IMR-90 (cell line): ENCODE results near the gene PYCR2. TPM values are rescaled to one million over a fixed set of nuclear protein-coding genes. Genes with fewer than 3 reads are reported as not detected.

Experiments used
- ATAC-seq: fragments of 200-7000 bp; cut with Tn5 transposase; 2 replicates; pipeline ENCODE4 v1.9.1; 2020; ENCODE audit warnings: low read depth, mild to moderate bottlenecking, moderate library complexity
- BruUV-seq: library from RNA; stranded (reverse); fragments of 400-500 nt; replicated peaks from 2 replicates; lab custom pipeline; 2021; lab: Mats Ljungman, UMichigan
- CTCF ChIA-PET: fragments of 300-600 bp; formaldehyde crosslinking; extraction: SDS; loops from one replicate; lab custom pipeline; 2021; ENCODE audit warnings: antibody characterized with exemption; lab: Yijun Ruan, JAX
- POLR2A ChIA-PET: fragments of 300-600 bp; sonication (Branson Sonifier 250); formaldehyde crosslinking; loops from one replicate; lab custom pipeline; 2022; ENCODE audit warnings: antibody characterized with exemption; ENCODE audit not compliant: unreplicated experiment; lab: Charles Lee
- DNase-seq: peaks from one replicate; pipeline ENCODE4 v3.0.0; 2013
- H2AFZ ChIP-seq: replicated peaks from 2 replicates; pipeline ENCODE3; 2013; ENCODE audit warnings: low read length, mild to moderate bottlenecking; ENCODE audit not compliant: poor library complexity
- H2AK5ac ChIP-seq: 2 replicates; pipeline ENCODE4 v1.6.1; 2013; ENCODE audit warnings: low read depth, low read length, inconsistent platforms
- H2AK9ac ChIP-seq: replicated peaks from 2 replicates; pipeline ENCODE3; 2013; ENCODE audit warnings: mild to moderate bottlenecking, low read depth, low read length, moderate library complexity; ENCODE audit not compliant: poor library complexity
- H2BK120ac ChIP-seq: 2 replicates; pipeline ENCODE4 v1.6.1; 2013; ENCODE audit warnings: low read depth, low read length, inconsistent platforms
- H2BK15ac ChIP-seq: 3 replicates; pipeline ENCODE4 v1.6.1; 2013; ENCODE audit warnings: low read depth, low read length, inconsistent platforms
- H2BK20ac ChIP-seq: 2 replicates; pipeline ENCODE4 v1.6.1; 2013; ENCODE audit warnings: low read depth, mild to moderate bottlenecking, inconsistent platforms, low read length, moderate library complexity
- H2BK5ac ChIP-seq: 2 replicates; pipeline ENCODE4 v1.6.1; 2013; ENCODE audit warnings: mild to moderate bottlenecking, low read depth, low read length, inconsistent platforms; ENCODE audit not compliant: poor library complexity, severe bottlenecking
- H3K14ac ChIP-seq: replicated peaks from 2 replicates; pipeline ENCODE4 v1.6.1; 2013; ENCODE audit warnings: low read depth, low read length, inconsistent platforms
- H3K18ac ChIP-seq: 2 replicates; pipeline ENCODE4 v1.6.1; 2013; ENCODE audit warnings: low read depth, low read length, control low read depth
- H3K23ac ChIP-seq: 2 replicates; pipeline ENCODE4 v1.6.1; 2013; ENCODE audit warnings: low read depth, low read length, inconsistent platforms
- H3K27ac ChIP-seq: 2 replicates; pipeline ENCODE4 v1.5.1; 2013; ENCODE audit warnings: mild to moderate bottlenecking, control low read depth, low read length; ENCODE audit not compliant: insufficient read depth
- H3K27me3 ChIP-seq: 2 replicates; pipeline ENCODE4 v1.6.1; 2013; ENCODE audit warnings: low read length; ENCODE audit not compliant: control insufficient read depth, insufficient read depth
- H3K36me3 ChIP-seq: 2 replicates; pipeline ENCODE4 v1.6.1; 2013; ENCODE audit warnings: low read length, mixed read lengths; ENCODE audit not compliant: control insufficient read depth, insufficient read depth
- H3K4ac ChIP-seq: 2 replicates; pipeline ENCODE4 v1.6.1; 2013; ENCODE audit warnings: low read depth, low read length, inconsistent platforms
- H3K4me1 ChIP-seq: 2 replicates; pipeline ENCODE4 v1.6.1; 2013; ENCODE audit warnings: low read length, mixed read lengths; ENCODE audit not compliant: control insufficient read depth, insufficient read depth
- H3K4me2 ChIP-seq: 2 replicates; pipeline ENCODE4 v1.6.1; 2013; ENCODE audit warnings: low read depth, mild to moderate bottlenecking, control low read depth, low read length, moderate library complexity
- H3K4me3 ChIP-seq: 2 replicates; pipeline ENCODE4 v1.5.1; 2013; ENCODE audit warnings: low read depth, mild to moderate bottlenecking, control low read depth, low read length, moderate library complexity; ENCODE audit not compliant: insufficient read depth
- H3K56ac ChIP-seq: 2 replicates; pipeline ENCODE4 v1.6.1; 2013; ENCODE audit warnings: low read length, inconsistent platforms; ENCODE audit not compliant: insufficient read depth; ENCODE audit errors: extremely low read depth
- H3K79me1 ChIP-seq, 2 experiments: 2 replicates each; pipeline ENCODE4 v1.6.1; 2013; ENCODE audit warnings: low read length in 2 of 2, inconsistent platforms in 1 of 2, low read depth in 1 of 2
- H3K9ac ChIP-seq: 2 replicates; pipeline ENCODE4 v1.6.1; 2013; ENCODE audit warnings: low read depth, low read length, control low read depth
- H3K9me1 ChIP-seq: 2 replicates; pipeline ENCODE4 v1.6.1; 2013; ENCODE audit warnings: low read length, inconsistent platforms; ENCODE audit not compliant: insufficient read depth
- H3K9me3 ChIP-seq: 2 replicates; pipeline ENCODE4 v1.6.1; 2013; ENCODE audit warnings: low read length; ENCODE audit not compliant: control insufficient read depth, insufficient read depth
- H4K20me1 ChIP-seq: 2 replicates; pipeline ENCODE4 v1.6.1; 2013; ENCODE audit warnings: low read length, inconsistent platforms; ENCODE audit not compliant: insufficient read depth
- H4K5ac ChIP-seq: 2 replicates; pipeline ENCODE4 v1.6.1; 2013; ENCODE audit warnings: mild to moderate bottlenecking, low read depth, low read length, control low read depth
- H4K8ac ChIP-seq, 2 experiments: 2 replicates each; pipeline ENCODE4 v1.6.1; 2013; ENCODE audit warnings: low read depth in 2 of 2, low read length in 2 of 2, control low read depth in 1 of 2, inconsistent platforms in 1 of 2
- H4K91ac ChIP-seq: 2 replicates; pipeline ENCODE4 v1.6.1; 2013; ENCODE audit warnings: low read depth, low read length, inconsistent platforms; ENCODE audit not compliant: insufficient read depth
- BHLHE40 ChIP-seq: fragments of 150-350 bp; IDR thresholded peaks from 2 replicates; pipeline ENCODE4 v1.6.1; 2016; ENCODE audit warnings: mild to moderate bottlenecking, low read depth, low read length
- CEBPB ChIP-seq: IDR thresholded peaks from 2 replicates; pipeline ENCODE4 v1.6.1; 2012; ENCODE audit warnings: low read depth, low read length, improper control_type of control experiment
- CHD1 ChIP-seq: IDR thresholded peaks from 2 replicates; pipeline ENCODE4 v1.6.1; 2012; ENCODE audit warnings: low read depth, low read length, improper control_type of control experiment
- MAFK ChIP-seq: IDR thresholded peaks from 2 replicates; pipeline ENCODE4 v1.6.1; 2012; ENCODE audit warnings: low read depth, low read length, improper control_type of control experiment
- MAZ ChIP-seq: IDR thresholded peaks from 2 replicates; pipeline ENCODE4 v1.6.1; 2012; ENCODE audit warnings: low read depth, mild to moderate bottlenecking, low read length, improper control_type of control experiment, moderate library complexity, borderline replicate concordance
- MXI1 ChIP-seq: IDR thresholded peaks from 2 replicates; pipeline ENCODE4 v1.6.1; 2012; ENCODE audit warnings: low read depth, mild to moderate bottlenecking, low read length, moderate library complexity, borderline replicate concordance
- NFE2L2 ChIP-seq: fragments of 150-350 bp; IDR thresholded peaks from 2 replicates; pipeline ENCODE4 v1.6.1; 2016; ENCODE audit warnings: low read depth, mild to moderate bottlenecking, low read length
- POLR2A ChIP-seq: IDR thresholded peaks from 2 replicates; pipeline ENCODE4 v1.6.1; 2012; ENCODE audit warnings: mild to moderate bottlenecking, low read depth, low read length
- RAD21 ChIP-seq: IDR thresholded peaks from 2 replicates; pipeline ENCODE4 v1.6.1; 2012; ENCODE audit warnings: low read length, improper control_type of control experiment
- RCOR1 ChIP-seq: IDR thresholded peaks from 2 replicates; pipeline ENCODE4 v1.6.1; 2012; ENCODE audit warnings: mild to moderate bottlenecking, low read length, improper control_type of control experiment; ENCODE audit not compliant: insufficient replicate concordance
- RFX5 ChIP-seq: IDR thresholded peaks from 2 replicates; pipeline ENCODE4 v1.8.0; 2012; ENCODE audit warnings: low read depth, mild to moderate bottlenecking, low read length, moderate library complexity
- SMC3 ChIP-seq: fragments of 150-350 bp; IDR thresholded peaks from 2 replicates; pipeline ENCODE4 v1.6.1; 2016; ENCODE audit warnings: low read depth, mild to moderate bottlenecking, antibody characterized with exemption, low read length, moderate library complexity
- WGBS, 2 experiments: methylation state at CpG; one replicate each; pipeline versions ENCODE4 v1.1.5 to v1.1.7; 2013; ENCODE audit warnings: missing lambda C conversion rate in 2 of 2; ENCODE audit not compliant: insufficient read length in 1 of 2; ENCODE audit errors: extremely low coverage in 2 of 2; 5-methylcytosine and 5-hydroxymethylcytosine counted together
- dilution Hi-C: fragments of 300-500 bp; cut with HindIII; formaldehyde crosslinking; loops from one replicate; pipeline ENCODE4 v1.14.3; 2018; ENCODE audit warnings: low sequenced_read_pairs; ENCODE audit not compliant: unreplicated experiment
- in situ Hi-C: fragments of 300-500 bp; cut with MboI; formaldehyde crosslinking; loops from 3 replicates; pipeline ENCODE4 v1.14.3; 2019; ENCODE audit warnings: low sequenced_read_pairs, inconsistent platforms, mixed read lengths
- intact Hi-C: fragments of 100-400 bp; cut with micrococcal nuclease; formaldehyde crosslinking; loops from 2 replicates; pipeline ENCODE4 v1.10.0; 2022
- polyA plus RNA-seq, 3 experiments: library from polyadenylated mRNA; depleted of rRNA; stranded (reverse); fragments of >200 nt; gene quantifications; 2 replicates each; pipeline ENCODE4 v1.2.3, GENCODE V29; 2012; ENCODE audit warnings: low replicate concordance in 1 of 3
- total RNA-seq: library from RNA; depleted of rRNA; stranded (reverse); fragments of >200 nt; gene quantifications from 2 replicates; pipeline ENCODE4 v1.2.3, GENCODE V29; 2012
- TF ChIP-seq, protein P1 (sequence below): conservative IDR thresholded peaks from 2 replicates; pipeline ENCODE4 v1.5.1; 2012; ENCODE audit warnings: mild to moderate bottlenecking, low read depth, low read length, improper control_type of control experiment
- TF ChIP-seq, protein P2 (sequence below): fragments of 150-350 bp; IDR thresholded peaks from 2 replicates; pipeline ENCODE4 v1.6.1; 2017; ENCODE audit warnings: mild to moderate bottlenecking, antibody characterized with exemption, low read length, low read depth
- TF ChIP-seq, protein P3 (sequence below): fragments of 150-350 bp; IDR thresholded peaks from 2 replicates; pipeline ENCODE4 v1.6.1; 2016; ENCODE audit warnings: low read depth, mild to moderate bottlenecking, low read length, moderate library complexity, borderline replicate concordance

The PYCR2 gene
- total and polyA plus RNA-seq, 2 of the 4 experiments (the other 2 are of a cell fraction) = 34.4 to 68.1 TPM

DNA sequence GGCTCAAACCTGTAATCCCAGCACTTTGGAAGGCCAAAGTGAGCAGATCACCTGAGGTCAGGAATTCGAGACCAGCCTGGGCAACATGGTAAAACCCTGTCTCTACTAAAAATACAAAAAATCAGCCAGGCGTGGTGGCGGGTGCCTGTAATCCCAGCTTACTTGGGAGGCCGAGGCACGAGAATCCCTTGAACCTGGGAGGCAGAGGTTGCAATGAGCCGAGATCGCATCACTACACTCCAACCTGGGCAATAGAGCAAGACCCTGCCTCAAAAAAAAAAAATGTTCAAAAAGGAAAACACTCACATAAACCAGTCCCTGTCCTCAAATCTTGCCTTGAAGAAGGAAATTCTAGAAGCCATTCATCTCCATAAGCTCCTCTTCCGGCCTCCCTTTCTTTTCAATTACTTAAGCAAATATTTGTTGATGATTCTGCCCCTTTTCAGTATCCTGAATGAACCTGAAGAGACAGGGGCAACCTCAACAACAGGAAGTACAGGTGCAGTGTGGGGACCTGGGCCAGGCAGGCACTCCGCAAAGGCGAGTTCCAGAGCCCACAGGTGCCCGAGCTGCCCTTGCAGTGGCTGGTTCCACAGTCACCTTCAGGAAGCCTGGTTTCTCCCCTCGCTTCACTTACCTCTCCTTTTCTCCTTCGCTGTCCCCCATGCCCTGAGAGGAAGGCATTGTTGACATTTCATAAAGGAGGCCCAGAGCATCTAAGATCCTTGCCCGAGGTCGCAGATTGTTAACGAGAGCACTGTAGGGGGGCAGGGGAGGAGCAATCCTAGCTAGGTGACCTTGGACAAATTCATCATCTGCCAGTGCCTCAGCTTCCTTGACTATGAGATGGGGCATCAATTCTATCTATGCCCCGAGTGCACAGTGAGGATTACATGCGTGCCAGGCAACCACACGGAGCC lies 26.2 kb downstream of the PYCR2 start:
- no peaks in the 10 kb centered on the region for H3K79me1 ChIP-seq
- CTCF ChIA-PET = no interaction called here
- TF ChIP-seq, protein P1, sequence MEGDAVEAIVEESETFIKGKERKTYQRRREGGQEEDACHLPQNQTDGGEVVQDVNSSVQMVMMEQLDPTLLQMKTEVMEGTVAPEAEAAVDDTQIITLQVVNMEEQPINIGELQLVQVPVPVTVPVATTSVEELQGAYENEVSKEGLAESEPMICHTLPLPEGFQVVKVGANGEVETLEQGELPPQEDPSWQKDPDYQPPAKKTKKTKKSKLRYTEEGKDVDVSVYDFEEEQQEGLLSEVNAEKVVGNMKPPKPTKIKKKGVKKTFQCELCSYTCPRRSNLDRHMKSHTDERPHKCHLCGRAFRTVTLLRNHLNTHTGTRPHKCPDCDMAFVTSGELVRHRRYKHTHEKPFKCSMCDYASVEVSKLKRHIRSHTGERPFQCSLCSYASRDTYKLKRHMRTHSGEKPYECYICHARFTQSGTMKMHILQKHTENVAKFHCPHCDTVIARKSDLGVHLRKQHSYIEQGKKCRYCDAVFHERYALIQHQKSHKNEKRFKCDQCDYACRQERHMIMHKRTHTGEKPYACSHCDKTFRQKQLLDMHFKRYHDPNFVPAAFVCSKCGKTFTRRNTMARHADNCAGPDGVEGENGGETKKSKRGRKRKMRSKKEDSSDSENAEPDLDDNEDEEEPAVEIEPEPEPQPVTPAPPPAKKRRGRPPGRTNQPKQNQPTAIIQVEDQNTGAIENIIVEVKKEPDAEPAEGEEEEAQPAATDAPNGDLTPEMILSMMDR = no peak
- TF ChIP-seq MAFK (no peak), RAD21 (no peak), RFX5 (no peak), POLR2A (no peak), BHLHE40 (no peak), MAZ (no peak), SMC3 (no peak), RCOR1 (no peak), CEBPB (no peak), CHD1 (no peak), NFE2L2 (no peak), MXI1 (no peak)
- TF ChIP-seq, protein P2, sequence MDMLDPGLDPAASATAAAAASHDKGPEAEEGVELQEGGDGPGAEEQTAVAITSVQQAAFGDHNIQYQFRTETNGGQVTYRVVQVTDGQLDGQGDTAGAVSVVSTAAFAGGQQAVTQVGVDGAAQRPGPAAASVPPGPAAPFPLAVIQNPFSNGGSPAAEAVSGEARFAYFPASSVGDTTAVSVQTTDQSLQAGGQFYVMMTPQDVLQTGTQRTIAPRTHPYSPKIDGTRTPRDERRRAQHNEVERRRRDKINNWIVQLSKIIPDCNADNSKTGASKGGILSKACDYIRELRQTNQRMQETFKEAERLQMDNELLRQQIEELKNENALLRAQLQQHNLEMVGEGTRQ = no peak
- TF ChIP-seq, protein P3, sequence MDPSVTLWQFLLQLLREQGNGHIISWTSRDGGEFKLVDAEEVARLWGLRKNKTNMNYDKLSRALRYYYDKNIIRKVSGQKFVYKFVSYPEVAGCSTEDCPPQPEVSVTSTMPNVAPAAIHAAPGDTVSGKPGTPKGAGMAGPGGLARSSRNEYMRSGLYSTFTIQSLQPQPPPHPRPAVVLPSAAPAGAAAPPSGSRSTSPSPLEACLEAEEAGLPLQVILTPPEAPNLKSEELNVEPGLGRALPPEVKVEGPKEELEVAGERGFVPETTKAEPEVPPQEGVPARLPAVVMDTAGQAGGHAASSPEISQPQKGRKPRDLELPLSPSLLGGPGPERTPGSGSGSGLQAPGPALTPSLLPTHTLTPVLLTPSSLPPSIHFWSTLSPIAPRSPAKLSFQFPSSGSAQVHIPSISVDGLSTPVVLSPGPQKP = no peak

More for the DNA sequence above, 26.2 kb downstream of the PYCR2 start:
- Histone ChIP-seq H3K9me1 (peaks cover 3% of the 10 kb centered on the region; the same call in 1 of the 2 replicates), H3K4me1 (peaks cover 4% of the 10 kb centered on the region), H4K91ac (no peak overlapping the region), H3K4me3 (no peak overlapping the region), H3K36me3 (no peaks in the 10 kb centered on the region), H4K5ac (no peak overlapping the region), H2BK20ac (no peak overlapping the region), H2AK5ac (no peak overlapping the region), H3K14ac (no peak overlapping the region), H3K4me2 (no peak overlapping the region), H4K8ac (no peak overlapping the region), H3K27me3 (no peaks in the 10 kb centered on the region), H4K20me1 (no peaks in the 10 kb centered on the region), H3K4ac (no peak overlapping the region), H2BK120ac (no peak overlapping the region), H3K27ac (no peak overlapping the region), H3K9me3 (no peaks in the 10 kb centered on the region), H3K56ac (no peak overlapping the region), H2AFZ (no peak overlapping the region), H3K9ac (no peak overlapping the region), H2BK15ac (no peak overlapping the region), H3K18ac (no peak overlapping the region), H2BK5ac (no peak overlapping the region), H3K23ac (no peak overlapping the region), H2AK9ac (peak overlapping the region; percentile 28)
- no peak for DNase-seq
- no peak for ATAC-seq
- in situ Hi-C loops = no loop called here
- POLR2A ChIA-PET = no interaction called here
- 93% methylated on average over 7 of the region's 19 CpGs; no CpG with 5 or more reads in 1 of the 2 experiments for WGBS, 2 experiments
- dilution Hi-C loops = no loop called here
- BruUV-seq = no TSS peak
- intact Hi-C loops = no loop called here
